CD4-positive, alpha-beta T cell treated with Interferon gamma for 1 hour (primary cell): ENCODE data around the gene TTLL8.

ENCODE experiments used
- DNase-seq: peaks from one replicate; pipeline ENCODE4 v3.0.0-alpha.2; 2020

Gene TTLL8

GRCh38 chr22:50060441-50061140 lies 2.5 kb upstream of the TTLL8 start:
- DNase-seq, result no peak

- no peak for DNase-seq
These were observed 1.8 kb upstream of the TTLL8 start for GRCh38 chr22:50059881-50060262.

GRCh38 chr22:50058906-50059880 lies 1.1 kb upstream of the TTLL8 start:
- DNase-seq, result no peak

GRCh38 chr22:50057278-50058060 lies 629 bp downstream of the TTLL8 start:
- no peak for DNase-seq

- DNase-seq, result no peak
These were observed 1.7 kb downstream of the TTLL8 start for GRCh38 chr22:50056214-50056972.

- no peak for DNase-seq
These were observed 4.2 kb downstream of the TTLL8 start for GRCh38 chr22:50053861-50054260.

GRCh38 chr22:50051930-50052329 lies 6.2 kb downstream of the TTLL8 start:
- no peak for DNase-seq

- no peak for DNase-seq
These were observed 8.6 kb downstream of the TTLL8 start for GRCh38 chr22:50049299-50050195.

- DNase-seq, result no peak
These were observed 9.3 kb downstream of the TTLL8 start for GRCh38 chr22:50048836-50049235.

GRCh38 chr22:50048061-50048765 lies 9.9 kb downstream of the TTLL8 start:
- no peak for DNase-seq

- no peak for DNase-seq
These were observed 10.8 kb downstream of the TTLL8 start for GRCh38 chr22:50047346-50047745.

GRCh38 chr22:50046481-50047245 lies 11.4 kb downstream of the TTLL8 start:
- no peak for DNase-seq

- DNase-seq, result no peak
These were observed 12.1 kb downstream of the TTLL8 start for GRCh38 chr22:50046019-50046415.

GRCh38 chr22:50045211-50046018 lies 12.7 kb downstream of the TTLL8 start:
- no peak for DNase-seq

GRCh38 chr22:50044485-50045118 lies 13.5 kb downstream of the TTLL8 start:
- DNase-seq, result no peak

- no peak for DNase-seq
These were observed 16.6 kb downstream of the TTLL8 start for GRCh38 chr22:50041361-50042065.

- DNase-seq, result no peak
These were observed 17.4 kb downstream of the TTLL8 start for GRCh38 chr22:50040717-50041116.
